K562 (cell line): Measurements from ENCODE around the gene SELPLG. TPM values are rescaled to one million over a fixed set of nuclear protein-coding genes. Genes with fewer than 3 reads are reported as not detected.

Experiments
- ASH1L ChIP-seq: fragments of 450-650 bp; IDR thresholded peaks from 2 replicates; pipeline ENCODE4 v1.6.1; 2018; ENCODE audit warnings: borderline replicate concordance, mild to moderate bottlenecking, low read depth; ENCODE audit not compliant: partially characterized antibody
- BACH1 ChIP-seq: fragments of 200-800 bp; sonication (Bioruptor generic); IDR thresholded peaks from 2 replicates; pipeline ENCODE4 v1.6.1; 2016; ENCODE audit warnings: missing genetic modification characterization, missing compliant biosample characterization
- CBFB ChIP-seq: sonication (generic); formaldehyde crosslinking; IDR thresholded peaks from 2 replicates; pipeline ENCODE4 v1.4.0; 2020; ENCODE audit warnings: mild to moderate bottlenecking, missing genetic modification reagents
- ETV5 ChIP-seq: sonication (generic); formaldehyde crosslinking; IDR thresholded peaks from 2 replicates; pipeline ENCODE4 v1.4.0; 2020; ENCODE audit warnings: low read depth, mild to moderate bottlenecking, missing genetic modification reagents
- GATAD2B ChIP-seq: fragments of 450-650 bp; IDR thresholded peaks from 2 replicates; pipeline ENCODE4 v1.6.1; 2017; ENCODE audit warnings: mild to moderate bottlenecking, borderline replicate concordance
- KDM1A ChIP-seq, 2 experiments: fragments of 450-650 bp; IDR thresholded peaks; 2 replicates each; pipeline ENCODE4 v1.6.1; 2016; ENCODE audit warnings: mild to moderate bottlenecking in 2 of 2
- PCBP2 ChIP-seq: fragments of 200-400 bp; formaldehyde crosslinking; IDR thresholded peaks from 2 replicates; pipeline ENCODE4 v1.6.1; 2018; ENCODE audit warnings: low read length, low read depth, mild to moderate bottlenecking, moderate library complexity; ENCODE audit not compliant: poor library complexity, severe bottlenecking
- POU5F1 ChIP-seq: fragments of 150-350 bp; IDR thresholded peaks from 2 replicates; pipeline ENCODE4 v1.6.1; 2014; ENCODE audit warnings: borderline replicate concordance, low read length, low read depth, mild to moderate bottlenecking; ENCODE audit not compliant: partially characterized antibody
- RAD21 ChIP-seq, 2 experiments: fragments of 250-450 bp in 1 of 2; fragments of 450-650 bp in 1 of 2; sonication (Bioruptor Pico) in 1 of 2; formaldehyde crosslinking in 1 of 2; IDR thresholded peaks in 1 of 2; conservative IDR thresholded peaks in 1 of 2; 2 replicates each; pipeline versions ENCODE4 v1.4.0 to v1.8.0; 2020 to 2022; ENCODE audit warnings: mild to moderate bottlenecking in 2 of 2, moderate library complexity in 1 of 2
- RCOR1 ChIP-seq, 2 experiments: IDR thresholded peaks; 2 replicates each; pipeline ENCODE4 v1.6.1; 2012; ENCODE audit warnings: low read depth in 2 of 2, low read length in 2 of 2, borderline replicate concordance in 1 of 2, improper control_type of control experiment in 1 of 2
- SMAD3 ChIP-seq: fragments of 450-650 bp; formaldehyde crosslinking; conservative IDR thresholded peaks from 2 replicates; pipeline ENCODE4 v1.4.0; 2020; ENCODE audit warnings: mild to moderate bottlenecking
- SREBF1 ChIP-seq: fragments of 150-350 bp; IDR thresholded peaks from 2 replicates; pipeline ENCODE4 v1.6.1; 2014; ENCODE audit warnings: antibody characterized with exemption, low read depth, low read length, borderline replicate concordance
- STAG1 ChIP-seq: sonication (generic); formaldehyde crosslinking; IDR thresholded peaks from 2 replicates; pipeline ENCODE4 v1.5.0; 2020; ENCODE audit warnings: missing genetic modification reagents, borderline replicate concordance
- TOE1 ChIP-seq, 2 experiments: fragments of 450-650 bp in 1 of 2; sonication (generic) in 1 of 2; formaldehyde crosslinking in 1 of 2; IDR thresholded peaks; 2 replicates each; pipeline versions ENCODE4 v1.7.1 to v1.8.0; 2016 to 2022; ENCODE audit warnings: borderline replicate concordance in 2 of 2, mild to moderate bottlenecking in 2 of 2, antibody characterized with exemption in 1 of 2, inconsistent platforms in 1 of 2, low read depth in 1 of 2, missing genetic modification reagents in 1 of 2, moderate library complexity in 1 of 2
- WHSC1 ChIP-seq: IDR thresholded peaks from one replicate; pipeline ENCODE4 v1.6.1; 2012; ENCODE audit warnings: low read length, control low read depth, inconsistent platforms
- YBX1 ChIP-seq: fragments of 450-650 bp; IDR thresholded peaks from 2 replicates; pipeline ENCODE4 v1.7.1; 2016; ENCODE audit warnings: mild to moderate bottlenecking
- ZFP30 ChIP-seq: fragments of 250-450 bp; sonication (Bioruptor Pico); IDR thresholded peaks from 2 replicates; pipeline ENCODE4 v1.8.0; 2022; ENCODE audit warnings: moderate library complexity, mild to moderate bottlenecking, inconsistent platforms, borderline replicate concordance
- ZNF140 ChIP-seq: fragments of 250-450 bp; sonication (Bioruptor Pico); IDR thresholded peaks from 2 replicates; pipeline ENCODE4 v1.8.0; 2021; ENCODE audit warnings: moderate library complexity, mild to moderate bottlenecking, inconsistent platforms
- polyA plus RNA-seq, 8 experiments: library from polyadenylated mRNA; depleted of rRNA in 4 of 8; stranded (reverse) in 5 of 8; unstranded in 3 of 8; fragments of >200 nt; fragmentation: Nextera tagmentation in 2 of 8; fragmentation: Illumina TruSeq in 1 of 8; extraction: Ambion mirVana in 2 of 8; extraction: Trizol in 1 of 8; gene quantifications; 2 replicates each; pipeline versions ENCODE4 v1.2.1 to v1.2.3, GENCODE V29; 2011 to 2014; ENCODE audit warnings: inconsistent platforms in 1 of 8, missing spikeins in 1 of 8
- total RNA-seq, 7 experiments: library from RNA; depleted of rRNA in 6 of 7; stranded (reverse); fragments of >200 nt in 6 of 7; fragmentation: Illumina TruSeq in 2 of 7; extraction: Trizol in 2 of 7; gene quantifications; 2 replicates each; pipeline versions ENCODE4 v1.2.1 to v1.2.3, GENCODE V29; 2011 to 2021; ENCODE audit warnings: low replicate concordance in 1 of 7
- TF ChIP-seq, protein P1 (sequence below), 2 experiments: fragments of 450-650 bp in 1 of 2; sonication (generic) in 1 of 2; formaldehyde crosslinking in 1 of 2; IDR thresholded peaks in 1 of 2; conservative IDR thresholded peaks in 1 of 2; 2 replicates each; pipeline versions ENCODE4 v1.6.1 to v1.8.1; 2016 to 2023; ENCODE audit warnings: mild to moderate bottlenecking in 2 of 2, moderate library complexity in 2 of 2, inconsistent platforms in 1 of 2, missing genetic modification reagents in 1 of 2
- TF ChIP-seq, protein P2 (sequence below): IDR thresholded peaks from 2 replicates; pipeline ENCODE4 v1.6.1; 2011; ENCODE audit warnings: borderline replicate concordance, low read depth, mild to moderate bottlenecking, moderate library complexity, low read length; ENCODE audit not compliant: insufficient read depth, poor library complexity, severe bottlenecking
- TF ChIP-seq, protein P3 (sequence below): sonication (generic); formaldehyde crosslinking; IDR thresholded peaks from 2 replicates; pipeline ENCODE4 v1.8.1; 2022; ENCODE audit warnings: missing genetic modification reagents

Gene SELPLG
- total and polyA plus RNA-seq, 9 of the 15 experiments (the other 6 are each of a cell fraction or from before 2014, with no cell fraction given): 0.22 to 10.2 (median 1.7) TPM

DNA sequence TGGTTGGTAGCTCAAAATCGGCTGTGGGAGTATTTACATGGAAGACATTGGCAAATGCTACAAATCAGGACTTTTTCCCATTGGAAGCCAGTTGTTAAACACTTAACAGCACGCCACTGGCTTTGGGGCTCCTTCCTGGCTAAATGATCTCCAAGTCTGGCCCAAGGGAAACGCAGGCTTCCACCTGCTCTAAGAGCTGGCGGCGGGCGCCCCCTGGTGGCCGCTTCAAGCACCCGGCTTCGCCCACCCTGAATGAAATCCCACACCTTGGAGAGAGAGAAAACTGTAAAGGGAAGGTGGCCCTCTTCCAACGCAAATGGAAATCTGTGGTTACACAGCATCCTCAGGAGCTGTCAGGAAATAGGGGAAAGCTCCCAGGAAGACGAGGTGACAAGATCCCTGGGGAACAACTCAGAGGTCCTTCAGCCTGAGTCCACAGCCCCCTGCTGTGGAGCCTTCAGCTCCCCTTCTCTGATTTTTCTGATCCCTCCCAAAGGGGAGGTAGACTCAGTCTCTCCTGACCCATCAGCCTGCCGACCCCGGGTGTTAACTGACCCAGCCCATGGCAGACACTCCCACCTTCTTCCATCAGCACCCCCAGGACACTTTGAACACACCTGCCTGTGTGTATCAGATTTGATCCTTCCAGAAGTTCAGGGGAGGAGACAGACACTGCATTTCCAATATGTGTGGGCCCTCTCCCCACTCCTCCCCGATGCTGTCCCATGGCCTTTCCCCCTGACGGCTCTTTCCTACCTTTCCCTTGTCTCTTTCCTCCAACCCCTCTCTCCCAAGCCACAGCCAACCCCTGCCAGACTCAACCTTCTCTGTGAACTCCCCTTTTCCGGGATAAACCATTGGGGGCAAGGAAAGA lies 15.4 kb downstream of the SELPLG start (continued):
- TF ChIP-seq ASH1L (no peak), POU5F1 (no peak), RCOR1 (IDR thresholded peaks at IDR 0.05; ENCODE audit: borderline replicate concordance in 1 of 2, low read depth in 2 of 2, low read length in 2 of 2) (peak in 1 of 2 experiments; percentile 50; a peak in 1 of 4 replicates), GATAD2B (no peak), YBX1 (no peak), ETV5 (CRISPR knock-in tag) (peak; percentile 37; the same call in 1 of the 2 replicates), SREBF1 (no peak), SMAD3 (CRISPR knock-in tag) (no peak), TOE1 (IDR thresholded peaks at IDR 0.05; ENCODE audit: borderline replicate concordance) (no peak), TOE1 (CRISPR knock-in tag; IDR thresholded peaks at IDR 0.05; ENCODE audit: borderline replicate concordance, low read depth) (no peak), RAD21 (CRISPR knock-in tag; conservative IDR thresholded peaks at IDR 0.05 in 1 of 2, IDR thresholded peaks at IDR 0.05 in 1 of 2) (peak; percentile 91 to 94), BACH1 (tag) (no peak), STAG1 (CRISPR knock-in tag) (peak; percentile 58; the same call in 1 of the 2 replicates), ZFP30 (no peak), KDM1A (IDR thresholded peaks at IDR 0.05) (no peak), PCBP2 (no peak), ZNF140 (CRISPR knock-in tag) (no peak), WHSC1 (no peak), CBFB (0 out of 2 replicates have a peak, but pooled peaks have one; percentile 71)
- TF ChIP-seq, protein P1, sequence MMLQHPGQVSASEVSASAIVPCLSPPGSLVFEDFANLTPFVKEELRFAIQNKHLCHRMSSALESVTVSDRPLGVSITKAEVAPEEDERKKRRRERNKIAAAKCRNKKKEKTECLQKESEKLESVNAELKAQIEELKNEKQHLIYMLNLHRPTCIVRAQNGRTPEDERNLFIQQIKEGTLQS (IDR thresholded peaks at IDR 0.05): no peak
- TF ChIP-seq, protein P1 (CRISPR knock-in tag; conservative IDR thresholded peaks at IDR 0.05): peak; percentile 51; the same call in 1 of the 2 replicates
- TF ChIP-seq, protein P2, sequence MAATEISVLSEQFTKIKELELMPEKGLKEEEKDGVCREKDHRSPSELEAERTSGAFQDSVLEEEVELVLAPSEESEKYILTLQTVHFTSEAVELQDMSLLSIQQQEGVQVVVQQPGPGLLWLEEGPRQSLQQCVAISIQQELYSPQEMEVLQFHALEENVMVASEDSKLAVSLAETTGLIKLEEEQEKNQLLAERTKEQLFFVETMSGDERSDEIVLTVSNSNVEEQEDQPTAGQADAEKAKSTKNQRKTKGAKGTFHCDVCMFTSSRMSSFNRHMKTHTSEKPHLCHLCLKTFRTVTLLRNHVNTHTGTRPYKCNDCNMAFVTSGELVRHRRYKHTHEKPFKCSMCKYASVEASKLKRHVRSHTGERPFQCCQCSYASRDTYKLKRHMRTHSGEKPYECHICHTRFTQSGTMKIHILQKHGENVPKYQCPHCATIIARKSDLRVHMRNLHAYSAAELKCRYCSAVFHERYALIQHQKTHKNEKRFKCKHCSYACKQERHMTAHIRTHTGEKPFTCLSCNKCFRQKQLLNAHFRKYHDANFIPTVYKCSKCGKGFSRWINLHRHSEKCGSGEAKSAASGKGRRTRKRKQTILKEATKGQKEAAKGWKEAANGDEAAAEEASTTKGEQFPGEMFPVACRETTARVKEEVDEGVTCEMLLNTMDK: peak; percentile 47
- TF ChIP-seq, protein P3, sequence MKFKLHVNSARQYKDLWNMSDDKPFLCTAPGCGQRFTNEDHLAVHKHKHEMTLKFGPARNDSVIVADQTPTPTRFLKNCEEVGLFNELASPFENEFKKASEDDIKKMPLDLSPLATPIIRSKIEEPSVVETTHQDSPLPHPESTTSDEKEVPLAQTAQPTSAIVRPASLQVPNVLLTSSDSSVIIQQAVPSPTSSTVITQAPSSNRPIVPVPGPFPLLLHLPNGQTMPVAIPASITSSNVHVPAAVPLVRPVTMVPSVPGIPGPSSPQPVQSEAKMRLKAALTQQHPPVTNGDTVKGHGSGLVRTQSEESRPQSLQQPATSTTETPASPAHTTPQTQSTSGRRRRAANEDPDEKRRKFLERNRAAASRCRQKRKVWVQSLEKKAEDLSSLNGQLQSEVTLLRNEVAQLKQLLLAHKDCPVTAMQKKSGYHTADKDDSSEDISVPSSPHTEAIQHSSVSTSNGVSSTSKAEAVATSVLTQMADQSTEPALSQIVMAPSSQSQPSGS (CRISPR knock-in tag): no peak
